K562 (cell line): ENCODE results near the gene HADHB. TPM values are rescaled to one million over a fixed set of nuclear protein-coding genes. Genes with fewer than 3 reads are reported as not detected.

Experiments
- ATAC-seq: fragments of 200-7000 bp; cut with Tn5 transposase; 3 replicates; pipeline ENCODE4 v1.9.1; 2020; ENCODE audit warnings: moderate library complexity
- Bru-seq: library from RNA; stranded (reverse); fragments of 400-500 nt; gene quantifications from one replicate; lab custom pipeline; 2021; lab: Mats Ljungman, UMichigan
- BruChase-seq, 2 experiments: library from RNA; stranded (reverse); fragments of 400-500 nt; gene quantifications; one replicate each; lab custom pipeline; 2021; lab: Mats Ljungman, UMichigan
- BruUV-seq: library from RNA; stranded (reverse); fragments of 400-500 nt; replicated peaks from 2 replicates; lab custom pipeline; 2021; lab: Mats Ljungman, UMichigan
- CTCF ChIA-PET: fragments of 300-600 bp; formaldehyde crosslinking; extraction: SDS; loops from one replicate; lab custom pipeline; 2021; ENCODE audit warnings: low intra/inter-chr PET ratio; lab: Yijun Ruan, JAX
- POLR2A ChIA-PET: fragments of 300-600, 350-650 bp; sonication (Branson Sonifier 250); formaldehyde crosslinking; extraction: SDS; loops from one replicate; lab custom pipeline; 2021; ENCODE audit warnings: antibody characterized with exemption, inconsistent platforms; lab: Yijun Ruan, JAX
- DNase-seq, 4 experiments: peaks; one replicate each; pipeline versions ENCODE4 v3.0.0 to v3.0.0-alpha.2; 2011 to 2018; ENCODE audit warnings: low spot score in 3 of 4, mixed read lengths in 3 of 4; ENCODE audit errors: extremely low read depth in 1 of 4
- FAIRE-seq: peaks from 2 replicates; lab custom pipeline; 2011; peaks lifted over from hg19 to GRCh38; lab: Jason Lieb, UNC
- H2AFZ ChIP-seq: 2 replicates; pipeline ENCODE4 v1.6.0; 2011; ENCODE audit warnings: low read depth, low read length, control low read depth, inconsistent platforms
- H3K27ac ChIP-seq: fragments of 200-600 bp; 3 replicates; pipeline ENCODE4 v1.8.0; 2011; ENCODE audit warnings: low read depth, mild to moderate bottlenecking, control low read depth, inconsistent platforms, low read length, moderate library complexity, mixed read lengths; ENCODE audit errors: extremely low read depth
- H3K27me3 ChIP-seq, 2 experiments: fragments of 300-600 bp in 1 of 2; 2 replicates in 1 of 2; 3 replicates in 1 of 2; pipeline versions ENCODE4 v1.6.0 to v1.8.0; 2011; ENCODE audit warnings: inconsistent platforms in 2 of 2, low read length in 2 of 2, mild to moderate bottlenecking in 1 of 2, mixed read lengths in 1 of 2, moderate library complexity in 1 of 2; ENCODE audit not compliant: control insufficient read depth in 2 of 2, insufficient read depth in 2 of 2
- H3K36me3 ChIP-seq: fragments of 300-600 bp; 3 replicates; pipeline ENCODE4 v1.8.0; 2011; ENCODE audit warnings: mild to moderate bottlenecking, low read length, inconsistent platforms; ENCODE audit not compliant: control insufficient read depth, insufficient read depth
- H3K4me1 ChIP-seq, 2 experiments: fragments of 200-600 bp in 1 of 2; replicated peaks in 1 of 2; 2 replicates in 1 of 2; 3 replicates in 1 of 2; pipeline versions ENCODE4 v1.5.1 to v1.8.0; 2011; ENCODE audit warnings: inconsistent platforms in 2 of 2, low read length in 2 of 2, mild to moderate bottlenecking in 1 of 2, mixed read lengths in 1 of 2, moderate library complexity in 1 of 2; ENCODE audit not compliant: control insufficient read depth in 2 of 2, insufficient read depth in 2 of 2
- H3K4me2 ChIP-seq: 2 replicates; pipeline ENCODE4 v1.6.1; 2011; ENCODE audit warnings: low read length, control low read depth, inconsistent platforms, mixed read lengths; ENCODE audit not compliant: insufficient read depth
- H3K4me3 ChIP-seq: fragments of 200-600 bp; sonication (generic), shearing (Covaris generic); 2 replicates; pipeline ENCODE4 v1.5.1; 2016; ENCODE audit warnings: control low read depth, inconsistent platforms
- H3K79me2 ChIP-seq: fragments of 200-600 bp; 3 replicates; pipeline ENCODE4 v1.8.0; 2011; ENCODE audit warnings: low read length, inconsistent platforms; ENCODE audit not compliant: control insufficient read depth, insufficient read depth
- H3K9ac ChIP-seq, 2 experiments: 2 replicates each; pipeline versions ENCODE4 v1.6.0 to v1.6.1; 2011; ENCODE audit warnings: low read depth in 2 of 2, low read length in 2 of 2, control low read depth in 1 of 2, inconsistent platforms in 1 of 2, mild to moderate bottlenecking in 1 of 2, mixed read lengths in 1 of 2; ENCODE audit not compliant: insufficient read depth in 1 of 2
- H3K9me1 ChIP-seq: one replicate; pipeline ENCODE4 v1.6.0; 2011; ENCODE audit warnings: inconsistent platforms, mild to moderate bottlenecking, low read length, moderate library complexity; ENCODE audit not compliant: control insufficient read depth, insufficient read depth
- H3K9me3 ChIP-seq: replicated peaks from 2 replicates; pipeline ENCODE4 v1.5.1; 2011; ENCODE audit warnings: low read depth, low read length, inconsistent platforms; ENCODE audit not compliant: control insufficient read depth, insufficient read depth
- H4K20me1 ChIP-seq: replicated peaks from 2 replicates; pipeline ENCODE4 v1.6.1; 2011; ENCODE audit warnings: low read length, inconsistent platforms, mixed read lengths; ENCODE audit not compliant: control insufficient read depth, insufficient read depth
- CHCHD3 ChIP-seq: fragments of 250-450 bp; sonication (Bioruptor Pico); IDR thresholded peaks from 2 replicates; pipeline ENCODE4 v2.1.2; 2022; ENCODE audit warnings: mild to moderate bottlenecking
- FUS ChIP-seq: fragments of 200-400 bp; formaldehyde crosslinking; optimal IDR thresholded peaks from 2 replicates; pipeline ENCODE3; 2017; ENCODE audit warnings: low read depth, low read length
- ZC3H4 ChIP-seq: sonication (generic); formaldehyde crosslinking; IDR thresholded peaks from 2 replicates; pipeline ENCODE4 v1.9.0; 2021; ENCODE audit warnings: missing genetic modification reagents, borderline replicate concordance
- ZNF407 ChIP-seq: fragments of 450-650 bp; IDR thresholded peaks from 2 replicates; pipeline ENCODE4 v1.6.1; 2016; ENCODE audit warnings: low read depth
- ZNF408 ChIP-seq: fragments of 250-450 bp; sonication (Bioruptor Pico); IDR thresholded peaks from 2 replicates; pipeline ENCODE4 v1.4.0; 2020; ENCODE audit warnings: low read depth, mild to moderate bottlenecking, moderate library complexity
- ZNF707 ChIP-seq: fragments of 250-450 bp; sonication (Bioruptor Pico); conservative IDR thresholded peaks from 2 replicates; pipeline ENCODE4 v1.8.0; 2022; ENCODE audit warnings: inconsistent platforms, mild to moderate bottlenecking, moderate library complexity
- WGBS: fragments of 100-300 bp; shearing (Covaris generic); methylation state at CpG from one replicate; pipeline ENCODE4 v1.1.6; 2016; ENCODE audit warnings: low coverage, mixed read lengths; ENCODE audit not compliant: insufficient coverage; ENCODE audit errors: missing lambda C conversion rate; 5-methylcytosine and 5-hydroxymethylcytosine counted together
- in situ Hi-C: fragments of 300-500 bp; cut with MboI; formaldehyde crosslinking; loops from 4 replicates; pipeline ENCODE4 v1.15.0; 2018; ENCODE audit warnings: inconsistent platforms, mixed read lengths
- intact Hi-C: fragments of 100-400 bp; cut with micrococcal nuclease; formaldehyde crosslinking; loops from 2 replicates; pipeline ENCODE4 v1.14.2; 2022
- long read RNA-seq, 3 experiments: library from polyadenylated mRNA in 2 of 3; library from RNA in 1 of 3; unstranded in 2 of 3; stranded (forward) in 1 of 3; transcript quantifications; one replicate each; pipeline ENCODE4 v2.0.0, GENCODE V29; 2019 to 2022
- polyA minus RNA-seq, 3 experiments: library from RNA; depleted of rRNA, polyadenylated mRNA; stranded (reverse); fragments of >200 nt; gene quantifications; 2 replicates each; pipeline ENCODE4 v1.2.3, GENCODE V29; 2011
- polyA plus RNA-seq, 8 experiments: library from polyadenylated mRNA; depleted of rRNA in 4 of 8; stranded (reverse) in 5 of 8; unstranded in 3 of 8; fragments of >200 nt; fragmentation: Nextera tagmentation in 2 of 8; fragmentation: Illumina TruSeq in 1 of 8; extraction: Ambion mirVana in 2 of 8; extraction: Trizol in 1 of 8; gene quantifications; 2 replicates each; pipeline versions ENCODE4 v1.2.1 to v1.2.3, GENCODE V29; 2011 to 2014; ENCODE audit warnings: inconsistent platforms in 1 of 8, missing spikeins in 1 of 8
- total RNA-seq, 7 experiments: library from RNA; depleted of rRNA in 6 of 7; stranded (reverse); fragments of >200 nt in 6 of 7; fragmentation: Illumina TruSeq in 2 of 7; extraction: Trizol in 2 of 7; gene quantifications; 2 replicates each; pipeline versions ENCODE4 v1.2.1 to v1.2.3, GENCODE V29; 2011 to 2021; ENCODE audit warnings: low replicate concordance in 1 of 7

HADHB gene
- 78.9 and 152 TPM in 2 replicates for total RNA-seq (2011; cell fraction: chromatin; rRNA removed; ENCODE audit: low replicate concordance)
- 49.4 and 56.5 TPM in 2 replicates for total RNA-seq (2011; cell fraction: nucleolus; rRNA removed)
- 97.7 and 134 TPM in 2 replicates for total RNA-seq (2011; cell fraction: nucleoplasm; rRNA removed)
- total RNA-seq (2014; rRNA removed) (67.3 and 71.4 TPM in 2 replicates), total RNA-seq (2014; rRNA removed; fragmentation: Illumina TruSeq; extraction: Trizol) (103 and 109 TPM in 2 replicates), total RNA-seq (2015; rRNA removed; fragmentation: Illumina TruSeq; extraction: Trizol) (86.8 and 93.1 TPM in 2 replicates), total RNA-seq (2021) (100 and 109 TPM in 2 replicates), polyA plus RNA-seq (2011; rRNA removed) (109 and 126 TPM in 2 replicates), polyA plus RNA-seq (2014; fragmentation: Illumina TruSeq; extraction: Trizol) (77.3 and 92.0 TPM in 2 replicates), polyA plus RNA-seq (2014; fragmentation: Nextera tagmentation; extraction: Ambion mirVana) (100 to 1,000 TPM; 198 to 199 TPM), polyA plus RNA-seq (2014; rRNA removed) (84.6 and 94.9 TPM in 2 replicates), polyA minus RNA-seq (2011; rRNA and poly(A)+ RNA removed) (189 and 209 TPM in 2 replicates), Bru-seq, nascent RNA (percentile 79 among the genes with signal in this experiment), BruChase-seq, experiment 1, labeled RNA remaining after a 2-hour chase (percentile 85 among the genes with signal in this experiment), BruChase-seq, experiment 2, labeled RNA remaining after a 6-hour chase (percentile 84 among the genes with signal in this experiment)
- polyA plus RNA-seq (2011; cell fraction: cytosol; rRNA removed): 66.1 and 128 TPM in 2 replicates
- 67.1 and 91.6 TPM in 2 replicates for polyA plus RNA-seq (2011; cell fraction: nucleus; rRNA removed)
- 85.6 and 104 TPM in 2 replicates for polyA plus RNA-seq (2012)
- polyA minus RNA-seq (2011; cell fraction: cytosol; rRNA and poly(A)+ RNA removed): 50.2 and 61.6 TPM in 2 replicates
- polyA minus RNA-seq (2011; cell fraction: nucleus; rRNA and poly(A)+ RNA removed): 29.5 and 56.9 TPM in 2 replicates
- long read RNA-seq, experiment 1, transcript HADHB-201 (16 exons, 2,044 nt): major isoform, 184 of 271 reads
- long read RNA-seq, experiment 1, partial matches to known transcripts: 48 of 271 reads
- long read RNA-seq, experiment 1, other reads (novel, unspliced or antisense): 37 of 271 reads
- long read RNA-seq, experiment 2, transcript HADHB-201 (16 exons, 2,044 nt): major isoform, 54 of 105 reads
- long read RNA-seq, experiment 2, partial matches to known transcripts: 25 of 105 reads
- long read RNA-seq, experiment 2, other reads (novel, unspliced or antisense): 24 of 105 reads
- long read RNA-seq, experiment 3, transcript HADHB-201 (16 exons, 2,044 nt): major isoform, 168 of 194 reads
- long read RNA-seq, experiment 3, partial matches to known transcripts: 8 of 194 reads
- long read RNA-seq, experiment 3, other reads (novel, unspliced or antisense): 16 of 194 reads

GRCh38 chr2:26244309-26245230 lies at the start of gene HADHB, which contains the start of gene HADHA:
TSS of gene HADHB (plus strand) at chr2:26244939. CDS start at chr2:26254255, 9,316 bp downstream.
TSS of gene HADHA (minus strand) at chr2:26244632. CDS start at chr2:26244596, 36 bp downstream.
- intact Hi-C loops: loop anchor here (5.0 kb wide), 1 partner anchor 103 kb away; the partner anchor contains the start of genes ADGRF3 and SELENOI
- H3K36me3 ChIP-seq: peaks cover 11% of the 10 kb centered on the region; the same call in 2 of the 3 replicates
- POLR2A ChIA-PET: interaction anchor here (0.6 to 6.0 kb wide), 27 partner anchors 9 to 501 kb away, joined by 3 to 74 read pairs (median 3); no protein-coding TSS in a partner anchor
- ATAC-seq (peak; percentile 85), FAIRE-seq (peak; percentile 86), DNase-seq (peak; percentile 90 to 93 (median 91))
- H2AFZ ChIP-seq: peak within 1 kb of the TSS; percentile 90
- under 1% methylated on average over 54 of the region's 63 CpGs for WGBS
- in situ Hi-C loops: loop anchor here (5.0 kb wide), 1 partner anchor 223 kb away; no protein-coding TSS in a partner anchor
- CTCF ChIA-PET: interaction anchor here (0.7 kb wide), 1 partner anchor 225 kb away, joined by 3 read pairs; no protein-coding TSS in a partner anchor
- no peaks in the 10 kb centered on the region for H3K9me3 ChIP-seq
- H3K9ac ChIP-seq: peak within 1 kb of the TSS; percentile 84 to 99
- H3K9me1 ChIP-seq: no peaks in the 10 kb centered on the region
- peaks cover 9 to 16% of the 10 kb centered on the region in 2 experiments; a peak in 3 of 5 replicates for H3K4me1 ChIP-seq
- H3K4me3 ChIP-seq: peak within 1 kb of the TSS; percentile 82
- BruUV-seq: no TSS peak
- no peaks in the 10 kb centered on the region for H3K27me3 ChIP-seq
- H4K20me1 ChIP-seq: no peaks in the 10 kb centered on the region
- peak within 1 kb of the TSS; percentile 87 for H3K4me2 ChIP-seq
- peak within 1 kb of the TSS; percentile 95 for H3K27ac ChIP-seq
- peaks cover 100% of the 10 kb centered on the region for H3K79me2 ChIP-seq
- TF ChIP-seq ZC3H4 (CRISPR knock-in tag): no peak
- TF ChIP-seq ZNF407: 0 out of 2 replicates have a peak, but pooled peaks have one; percentile 40
- TF ChIP-seq ZNF707 (CRISPR knock-in tag): no peak
- 0 out of 2 replicates have a peak, but pooled peaks have one; percentile 4 for TF ChIP-seq CHCHD3 (CRISPR knock-in tag)
- TF ChIP-seq FUS: no peak
- no peak for TF ChIP-seq ZNF408 (CRISPR knock-in tag)
